H1 (cell line): ENCODE data around the gene EMC7.

Source experiments
- ASH2L ChIP-seq: fragments of 200-600, 300-600 bp; sonication (generic); IDR thresholded peaks from one replicate; pipeline ENCODE4 v1.7.1; 2017; ENCODE audit warnings: low read length
- CTCF ChIP-seq, 3 experiments: IDR thresholded peaks; 1 replicate in 2 of 3; 2 replicates in 1 of 3; pipeline versions ENCODE4 v1.5.1 to v1.6.1; 2011; ENCODE audit warnings: low read length in 3 of 3, mild to moderate bottlenecking in 3 of 3, inconsistent platforms in 2 of 3, low read depth in 1 of 3, moderate library complexity in 1 of 3; ENCODE audit not compliant: insufficient read depth in 1 of 3; ENCODE audit errors: control extremely low read depth in 1 of 3
- JUN ChIP-seq: IDR thresholded peaks from 2 replicates; pipeline ENCODE4 v1.6.1; 2011; ENCODE audit warnings: low read depth, mild to moderate bottlenecking, improper control_type of control experiment, low read length
- POLR2A ChIP-seq, 2 experiments: IDR thresholded peaks; 1 replicate in 1 of 2; 2 replicates in 1 of 2; pipeline ENCODE4 v1.6.1; 2011; ENCODE audit warnings: low read depth in 2 of 2, low read length in 2 of 2, mild to moderate bottlenecking in 2 of 2; ENCODE audit errors: control extremely low read depth in 1 of 2

- no peak for TF ChIP-seq POLR2A (IDR thresholded peaks at IDR 0.05; ENCODE audit: control extremely low read depth in 1 of 2, low read depth in 2 of 2, low read length in 2 of 2)
- no peak for TF ChIP-seq CTCF (IDR thresholded peaks at IDR 0.05; ENCODE audit: control extremely low read depth in 1 of 3, insufficient read depth in 1 of 3, low read depth in 1 of 3, low read length in 3 of 3)
- TF ChIP-seq JUN: no peak
- TF ChIP-seq ASH2L: no peak
Observed at GRCh38 chr15:34046471-34047145, 55.1 kb downstream of the EMC7 start.
